ENCODE measurements around the gene RTL5.

The RTL5 gene

GRCh38 chrX:72129661-72130060 is 2.1 kb downstream of the RTL5 start:
- no peak for DNase-seq

DNA sequence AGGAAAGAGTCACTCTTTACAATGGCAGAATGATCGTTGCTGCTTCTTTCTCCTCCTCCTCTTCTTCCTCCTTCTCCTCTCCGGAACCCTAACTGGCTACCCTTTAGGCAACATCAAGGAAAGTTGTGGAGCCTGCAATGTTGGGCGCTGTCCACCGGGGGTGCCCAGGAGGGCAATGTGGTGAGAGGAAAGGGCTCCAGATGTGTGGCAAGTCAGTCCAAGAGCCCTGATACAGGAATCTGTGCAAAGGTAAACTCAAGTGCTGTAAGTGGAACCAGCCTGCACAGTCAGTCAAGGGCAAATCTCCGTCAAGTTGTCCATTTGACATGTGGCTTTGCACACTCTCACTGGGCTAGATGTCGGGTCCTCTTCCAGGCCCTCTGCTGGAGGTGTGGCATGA is 2.8 kb downstream of the RTL5 start:
- DNase-seq, result no peak

DNA sequence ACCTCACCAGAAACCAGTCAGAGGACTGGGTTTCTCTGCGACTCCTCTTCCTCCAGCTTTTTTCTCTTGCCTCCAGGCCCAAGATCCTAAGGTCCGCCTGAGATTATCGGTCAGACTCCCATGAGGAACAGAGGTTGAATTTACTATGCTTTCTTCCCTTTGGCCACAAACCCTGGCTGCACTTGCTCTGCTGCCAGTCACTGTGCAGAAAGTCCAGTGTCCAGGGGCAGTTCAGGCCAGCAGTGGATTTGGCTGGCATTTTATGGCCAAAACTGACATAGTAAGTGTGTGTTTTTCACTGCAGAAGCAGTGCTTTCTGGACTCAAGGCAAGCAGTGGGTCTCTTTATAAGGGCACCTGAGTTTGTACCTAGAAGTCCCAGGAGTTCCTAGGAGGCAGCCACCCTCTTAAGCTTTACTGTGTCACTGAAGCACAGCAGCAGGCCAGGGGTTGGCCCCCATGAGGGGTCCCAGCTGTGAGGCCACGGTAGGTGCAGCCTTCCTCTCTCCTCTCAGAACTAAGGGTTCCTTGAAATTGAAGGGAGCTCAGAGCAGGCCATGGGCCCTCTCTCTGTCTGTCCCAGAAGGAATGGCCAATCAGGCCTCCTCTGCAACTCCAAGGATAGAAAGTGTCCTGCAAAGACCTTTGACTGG is 3.4 kb downstream of the RTL5 start:
- DNase-seq, result no peak

DNA sequence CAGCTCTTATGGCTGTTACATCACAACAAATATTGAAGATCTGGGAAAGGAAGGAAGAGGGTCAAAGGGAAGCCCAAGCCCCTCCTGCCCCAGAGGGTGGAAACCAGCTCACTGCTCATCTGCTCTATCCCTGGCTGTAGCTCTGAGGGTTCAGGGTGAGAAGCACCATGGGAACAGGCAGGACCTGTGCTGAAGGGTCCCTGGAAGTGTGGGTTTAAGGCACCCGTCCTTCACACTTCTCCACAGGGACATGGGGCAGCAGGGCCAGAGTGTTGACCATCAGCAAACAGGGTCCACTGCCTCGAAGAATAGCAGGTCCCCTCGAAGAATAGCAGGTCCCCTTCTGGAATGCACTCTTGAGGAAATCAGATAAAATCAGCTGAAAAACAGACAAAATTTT is 4.4 kb downstream of the RTL5 start:
- DNase-seq, result no peak

DNA sequence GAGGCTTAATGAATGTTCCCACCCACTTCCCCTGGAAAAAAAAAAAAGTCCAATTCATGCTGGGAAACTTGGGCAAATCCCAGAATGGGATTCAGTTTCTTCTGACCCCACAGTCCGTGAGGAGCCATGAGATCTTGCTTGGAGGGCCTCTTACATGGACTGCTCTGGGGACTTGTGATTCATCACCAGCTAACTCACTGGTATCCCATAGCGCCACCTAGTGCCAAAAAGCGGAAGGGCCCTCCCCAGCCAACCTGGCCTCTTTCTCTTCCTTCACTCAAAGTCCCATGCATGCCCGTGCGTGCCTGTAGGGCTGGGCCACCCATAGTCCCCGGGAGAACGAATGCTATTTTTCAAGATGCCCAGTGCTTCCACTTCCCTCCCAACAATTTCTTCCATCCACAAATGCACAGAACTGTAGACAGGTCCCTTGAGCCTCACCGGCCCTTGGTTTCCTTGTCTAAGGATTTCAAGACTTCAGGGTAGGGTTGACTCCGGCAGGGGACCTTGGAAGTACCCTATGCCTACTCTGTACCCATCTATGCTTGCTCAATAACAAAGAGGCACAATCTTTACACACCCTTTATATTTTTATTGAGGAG is 5.1 kb downstream of the RTL5 start:
- DNase-seq, result peak; percentile 53

GRCh38 chrX:72126048-72126415 is 5.7 kb downstream of the RTL5 start:
- no peak for DNase-seq

- DNase-seq, result no peak
Observed at GRCh38 chrX:72125331-72126047, 6.2 kb downstream of the RTL5 start.

GRCh38 chrX:72124540-72125201 is 7.0 kb downstream of the RTL5 start:
- no peak for DNase-seq

DNA sequence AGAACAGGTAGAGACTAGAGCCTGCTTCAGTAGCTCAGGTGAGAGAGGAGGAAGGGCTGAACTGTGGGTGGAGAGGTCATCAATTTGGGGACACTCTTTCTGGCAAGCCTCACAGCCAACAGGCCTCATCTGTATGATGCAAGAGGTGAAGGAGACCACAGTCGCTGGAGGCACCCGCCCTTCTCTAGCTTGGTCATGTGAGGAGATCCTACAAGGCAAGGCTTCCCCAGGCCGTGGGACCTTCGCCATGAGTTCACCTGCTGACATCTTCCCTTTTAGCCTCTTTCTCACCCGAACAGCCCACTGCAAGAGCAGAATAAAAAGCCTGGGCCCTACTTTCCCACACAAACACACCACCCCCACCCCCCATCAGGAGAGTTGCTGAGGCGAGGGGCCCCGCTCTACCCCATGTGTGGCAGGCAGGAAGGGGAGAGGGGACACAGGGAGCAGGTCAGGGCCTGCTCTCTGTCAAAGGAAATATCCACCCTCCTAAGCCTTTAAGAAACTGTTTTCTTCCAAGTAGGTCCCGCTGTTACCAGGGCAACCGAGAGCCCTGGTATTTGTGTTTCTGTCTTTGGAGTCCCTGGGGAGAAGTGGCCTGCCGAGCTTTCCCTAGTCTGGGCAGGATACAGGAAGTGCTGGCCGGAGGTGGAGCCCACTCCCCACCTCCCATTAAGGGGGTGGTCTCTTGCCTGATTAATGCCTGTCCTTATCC is 8.1 kb downstream of the RTL5 start:
- no peak for DNase-seq

DNA sequence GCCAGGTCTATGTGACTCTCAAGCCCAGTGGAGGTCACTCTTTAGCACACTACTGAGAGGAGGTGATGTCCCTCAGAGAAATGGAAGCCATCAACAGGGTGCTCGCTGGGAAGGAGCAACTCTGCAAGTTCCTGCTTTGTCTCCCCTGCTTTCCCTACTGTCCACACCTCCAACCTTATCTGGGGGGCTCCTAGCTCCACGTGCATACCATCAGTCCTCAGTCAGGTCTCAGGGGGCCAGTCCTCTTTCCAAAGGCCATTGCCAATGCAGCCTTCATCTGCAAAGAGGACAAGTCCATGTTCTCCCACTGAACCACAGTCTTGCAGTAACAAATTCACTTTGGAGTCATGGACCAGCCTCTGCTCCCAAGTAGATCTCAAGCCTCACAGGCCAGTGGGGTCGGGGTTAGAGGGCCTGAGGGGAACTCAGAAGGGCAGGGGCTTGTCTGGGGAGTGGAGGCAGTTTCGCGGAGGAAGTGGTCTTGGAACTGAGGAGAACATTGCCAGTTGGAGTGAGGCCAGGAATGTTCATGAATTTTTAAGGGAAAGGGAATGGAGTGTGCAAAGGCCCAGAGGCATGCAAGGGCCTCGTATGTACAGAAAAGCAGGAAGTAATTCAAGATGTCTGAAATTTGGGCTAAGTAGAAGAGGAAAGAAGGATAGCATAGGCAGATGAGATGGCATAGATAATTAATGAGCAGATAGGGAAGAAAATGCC is 8.9 kb downstream of the RTL5 start:
- no peak for DNase-seq

DNA sequence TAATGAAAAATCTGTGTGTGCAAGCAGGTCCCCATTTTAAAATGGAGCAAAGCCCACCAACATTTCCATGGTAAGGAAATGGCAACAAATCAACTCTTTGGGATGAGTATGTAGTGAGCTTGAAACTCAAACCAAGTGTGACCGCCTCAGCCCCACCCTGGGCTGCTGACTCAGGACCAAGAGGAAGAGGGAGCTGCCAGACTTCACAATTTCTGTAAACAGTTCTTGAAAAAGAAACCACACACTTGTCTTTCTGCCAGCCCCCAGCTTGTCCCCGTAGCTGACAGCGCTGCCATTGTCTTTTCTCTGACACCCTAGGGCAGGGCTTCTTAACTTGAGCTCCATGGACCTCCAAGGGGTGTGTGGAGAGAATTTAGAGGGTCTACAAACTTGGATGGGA is 10.3 kb downstream of the RTL5 start:
- DNase-seq, result no peak

DNA sequence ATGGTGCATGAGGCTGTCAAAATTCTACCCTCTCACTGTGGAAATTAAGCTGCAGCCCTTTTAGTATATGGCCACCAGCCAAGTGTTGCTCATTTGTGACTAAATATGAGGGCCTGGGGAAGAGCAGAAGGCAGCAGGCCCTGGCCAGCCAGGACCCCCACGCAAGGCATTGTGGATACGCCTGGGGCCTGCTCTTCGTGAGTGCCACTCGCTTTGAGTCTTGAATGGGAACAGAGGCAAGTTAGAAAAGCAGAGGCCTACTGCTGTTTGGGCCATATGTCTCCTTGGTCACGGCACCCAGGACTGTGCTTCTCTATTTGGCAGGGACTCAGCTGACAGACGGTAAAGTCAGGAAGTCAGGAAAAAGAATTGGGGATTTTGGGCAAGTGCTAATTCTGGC is 10.9 kb downstream of the RTL5 start:
- DNase-seq, result no peak

DNA sequence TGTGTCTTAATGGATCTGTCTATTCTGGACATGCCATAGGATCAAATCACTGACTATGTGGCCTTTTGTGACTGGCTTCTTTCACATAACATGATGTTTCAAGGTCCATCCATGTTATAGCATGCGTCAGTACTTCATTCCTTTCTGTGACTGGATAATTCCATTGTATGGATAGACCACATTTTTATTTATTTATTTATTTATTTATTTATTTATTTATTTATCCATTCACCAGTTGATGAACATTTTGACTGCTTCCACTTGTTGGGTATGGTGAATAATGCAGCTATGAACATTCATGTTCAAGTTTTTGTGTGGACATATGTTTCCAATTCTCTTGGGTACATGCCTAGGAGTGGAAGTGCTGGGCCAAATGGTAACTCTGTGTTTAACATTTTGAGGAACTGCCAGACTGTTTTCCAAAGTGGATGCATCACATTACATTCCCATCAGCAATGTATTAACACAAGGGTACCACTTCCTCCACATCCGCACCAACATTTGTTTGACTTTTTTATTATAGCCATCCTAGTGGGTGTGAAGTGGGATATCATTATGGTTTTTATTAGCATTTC is 14.0 kb downstream of the RTL5 start:
- DNase-seq, result no peak

DNA sequence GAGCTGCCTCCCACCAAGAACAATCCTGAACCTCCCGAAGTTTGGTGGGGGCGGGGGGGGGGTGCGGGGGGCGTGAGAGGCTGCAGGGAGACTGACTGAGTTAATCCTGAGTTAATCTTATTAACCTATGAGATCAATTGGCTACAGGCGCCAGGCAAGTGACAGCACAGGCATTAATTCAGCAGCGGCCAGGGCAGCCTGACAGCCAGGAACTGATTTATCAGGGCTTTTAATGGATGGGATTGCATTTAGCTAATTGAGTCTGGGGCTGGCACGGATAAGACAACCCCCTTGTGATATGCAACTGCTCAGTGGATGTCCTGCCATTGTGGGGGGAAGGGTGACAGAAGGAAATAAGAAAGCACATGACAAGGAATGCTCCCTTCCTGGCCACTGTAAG is 16.3 kb downstream of the RTL5 start:
- no peak for DNase-seq

- no peak for DNase-seq
Observed at GRCh38 chrX:72114807-72115206, 16.9 kb downstream of the RTL5 start.

GRCh38 chrX:72114306-72114705 is 17.4 kb downstream of the RTL5 start:
- DNase-seq, result no peak

- DNase-seq, result no peak
Observed at GRCh38 chrX:72113461-72113860, 18.3 kb downstream of the RTL5 start.

DNA sequence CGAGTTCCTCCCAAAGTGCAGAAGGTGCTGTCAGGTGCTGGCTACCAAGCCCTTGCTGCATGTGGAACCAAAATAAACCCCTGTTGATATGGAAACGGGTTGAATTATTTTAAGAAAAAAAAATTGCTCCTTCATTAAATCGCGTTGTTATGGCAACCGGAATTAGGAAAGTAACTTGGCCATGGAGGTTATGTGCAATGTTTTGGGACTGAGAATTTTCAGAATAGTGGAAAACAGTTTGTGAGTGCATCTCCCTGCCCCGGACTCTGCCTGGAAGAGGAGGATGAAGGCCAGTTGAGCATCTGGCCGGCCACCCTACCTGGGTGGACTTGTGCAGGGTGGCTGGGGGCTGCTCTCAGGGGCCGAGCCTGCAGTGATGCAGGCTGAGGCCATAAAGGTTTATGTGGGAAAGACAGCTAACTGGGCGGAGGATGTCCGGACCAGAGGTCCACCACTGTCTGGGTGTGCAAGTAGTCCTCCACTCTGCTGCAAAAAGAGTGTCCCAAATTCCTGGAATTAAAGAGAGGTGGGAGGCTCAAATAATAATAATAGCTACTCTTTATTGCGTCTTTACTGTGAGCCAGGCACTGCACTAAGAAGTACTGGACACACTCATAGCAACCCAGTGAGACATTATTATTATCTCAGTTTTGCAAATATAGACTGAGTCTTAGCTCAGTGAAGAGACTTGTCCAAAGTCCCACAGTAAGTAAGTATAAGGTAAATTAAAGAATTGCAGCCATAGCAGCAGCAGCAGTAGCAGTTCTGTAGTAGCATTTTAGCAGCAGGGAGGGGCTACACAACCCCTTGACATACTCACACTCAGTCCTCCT is 20.6 kb downstream of the RTL5 start:
- no peak for DNase-seq

GRCh38 chrX:72110051-72110875 is 21.5 kb downstream of the RTL5 start:
- DNase-seq, result no peak

DNA sequence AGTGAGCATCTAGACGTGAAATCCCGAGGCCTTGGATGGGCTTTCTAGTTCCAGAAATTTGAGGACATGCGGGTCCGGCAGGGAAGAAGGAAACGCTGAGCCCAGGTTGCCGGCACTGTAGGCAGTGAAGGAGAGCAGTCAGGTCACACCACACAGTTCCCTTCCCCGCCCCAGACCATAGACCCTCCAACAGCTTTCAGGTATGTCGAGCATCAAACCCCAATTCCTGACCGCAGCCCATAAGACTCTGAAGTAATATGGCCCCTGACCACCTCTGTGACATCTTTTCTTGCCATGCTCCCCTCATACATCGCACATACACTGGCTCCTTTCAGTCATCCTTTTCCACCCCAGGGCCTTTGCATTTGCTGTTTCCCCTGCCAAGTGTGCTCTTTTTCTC is 23.0 kb downstream of the RTL5 start:
- no peak for DNase-seq

Measured in DMS153 (cell line).